ENCODE data around the gene SEC24D.

SEC24D gene

GRCh38 chr4:118772081-118772766, 63.7 kb downstream of the SEC24D start:
- DNase-seq: peak in 1 of 2 donors; percentile 59

- no peak for DNase-seq
Measured at GRCh38 chr4:118770741-118771187, 65.2 kb downstream of the SEC24D start.

- no peak for DNase-seq
Measured at GRCh38 chr4:118769161-118769560, 66.8 kb downstream of the SEC24D start.

GRCh38 chr4:118767109-118767508, 68.8 kb downstream of the SEC24D start:
- no peak for DNase-seq

- no peak for DNase-seq
Measured at GRCh38 chr4:118765399-118765798, 70.5 kb downstream of the SEC24D start.

- DNase-seq: no peak
Measured at GRCh38 chr4:118762730-118763477, 73.0 kb downstream of the SEC24D start.

GRCh38 chr4:118762155-118762554, 73.8 kb downstream of the SEC24D start:
- no peak for DNase-seq

- no peak for DNase-seq
Measured at GRCh38 chr4:118761397-118762016, 74.4 kb downstream of the SEC24D start.

- no peak for DNase-seq
Measured at GRCh38 chr4:118760493-118760892, 75.4 kb downstream of the SEC24D start.

GRCh38 chr4:118760092-118760491, 75.8 kb downstream of the SEC24D start:
- no peak for DNase-seq

GRCh38 chr4:118759481-118759880, 76.4 kb downstream of the SEC24D start:
- DNase-seq: no peak

GRCh38 chr4:118758293-118758692, 77.6 kb downstream of the SEC24D start:
- no peak for DNase-seq

GRCh38 chr4:118757761-118758251, 78.1 kb downstream of the SEC24D start:
- no peak for DNase-seq

- DNase-seq: no peak
Measured at GRCh38 chr4:118756958-118757357, 79.0 kb downstream of the SEC24D start.

- DNase-seq: no peak
Measured at GRCh38 chr4:118756429-118756828, 79.5 kb downstream of the SEC24D start.

- no peak for DNase-seq
Measured at GRCh38 chr4:118755438-118756226, 80.3 kb downstream of the SEC24D start.

- no peak for DNase-seq
Measured at GRCh38 chr4:118754890-118755289, 81.0 kb downstream of the SEC24D start.

GRCh38 chr4:118753685-118754084, 82.2 kb downstream of the SEC24D start:
- DNase-seq: no peak

GRCh38 chr4:118753096-118753495, 82.8 kb downstream of the SEC24D start:
- DNase-seq: no peak

GRCh38 chr4:118752551-118752950, 83.4 kb downstream of the SEC24D start:
- DNase-seq: no peak

- no peak for DNase-seq
Measured at GRCh38 chr4:118751629-118752323, 84.2 kb downstream of the SEC24D start.

GRCh38 chr4:118749347-118749988, 86.5 kb downstream of the SEC24D start:
- DNase-seq: no peak
